HG02623 (cell line): Measurements from ENCODE around the gene MYEOV.

Source experiments
- ATAC-seq: cut with Tn5 transposase; IDR thresholded peaks from one replicate; pipeline ENCODE4 v1.9.1; 2021; ENCODE audit warnings: moderate library complexity; ENCODE audit not compliant: unreplicated experiment

The MYEOV gene

GRCh38 chr11:69265210-69265609, 28.7 kb upstream of the MYEOV start:
- no peak for ATAC-seq

GRCh38 chr11:69265911-69266510, 27.9 kb upstream of the MYEOV start:
- ATAC-seq, result no peak

GRCh38 chr11:69267395-69267805, 26.6 kb upstream of the MYEOV start:
- no peak for ATAC-seq

GRCh38 chr11:69268911-69269310, 25.0 kb upstream of the MYEOV start:
- no peak for ATAC-seq

GRCh38 chr11:69269388-69269787, 24.6 kb upstream of the MYEOV start:
- ATAC-seq, result no peak

- no peak for ATAC-seq
Observed at GRCh38 chr11:69269926-69270697, 23.8 kb upstream of the MYEOV start.

- no peak for ATAC-seq
Observed at GRCh38 chr11:69270941-69271340, 23.0 kb upstream of the MYEOV start.

GRCh38 chr11:69272055-69272454, 21.9 kb upstream of the MYEOV start:
- ATAC-seq, result no peak

GRCh38 chr11:69272831-69273485, 21.0 kb upstream of the MYEOV start:
- ATAC-seq, result no peak

- ATAC-seq, result no peak
Observed at GRCh38 chr11:69273571-69273970, 20.4 kb upstream of the MYEOV start.

GRCh38 chr11:69274531-69275016, 19.4 kb upstream of the MYEOV start:
- ATAC-seq, result no peak

- no peak for ATAC-seq
Observed at GRCh38 chr11:69275178-69275577, 18.8 kb upstream of the MYEOV start.

- ATAC-seq, result no peak
Observed at GRCh38 chr11:69276165-69276564, 17.8 kb upstream of the MYEOV start.

GRCh38 chr11:69277074-69277809, 16.7 kb upstream of the MYEOV start:
- ATAC-seq, result no peak

- no peak for ATAC-seq
Observed at GRCh38 chr11:69278091-69278867, 15.7 kb upstream of the MYEOV start.

GRCh38 chr11:69280451-69280850, 13.5 kb upstream of the MYEOV start:
- ATAC-seq, result no peak

- ATAC-seq, result no peak
Observed at GRCh38 chr11:69280994-69281393, 13.0 kb upstream of the MYEOV start.

GRCh38 chr11:69283446-69283845, 10.5 kb upstream of the MYEOV start:
- ATAC-seq, result no peak

- ATAC-seq, result no peak
Observed at GRCh38 chr11:69284081-69284511, 9.9 kb upstream of the MYEOV start.

- ATAC-seq, result no peak
Observed at GRCh38 chr11:69285091-69285490, 8.9 kb upstream of the MYEOV start.
